HG03097 (cell line): ENCODE results near the gene SPDYC.

Source experiments
- ATAC-seq: cut with Tn5 transposase; IDR thresholded peaks from one replicate; pipeline ENCODE4 v1.9.1; 2021; ENCODE audit not compliant: unreplicated experiment, low FRiP score

SPDYC gene, protein sequence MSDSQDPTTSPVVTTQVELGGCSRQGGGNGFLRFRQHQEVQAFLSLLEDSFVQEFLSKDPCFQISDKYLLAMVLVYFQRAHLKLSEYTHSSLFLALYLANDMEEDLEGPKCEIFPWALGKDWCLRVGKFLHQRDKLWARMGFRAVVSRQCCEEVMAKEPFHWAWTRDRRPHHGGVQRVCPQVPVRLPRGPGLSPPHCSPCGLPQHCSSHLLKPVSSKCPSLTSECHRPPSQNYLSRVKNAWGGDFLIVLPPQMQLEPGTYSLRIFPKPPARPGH

DNA sequence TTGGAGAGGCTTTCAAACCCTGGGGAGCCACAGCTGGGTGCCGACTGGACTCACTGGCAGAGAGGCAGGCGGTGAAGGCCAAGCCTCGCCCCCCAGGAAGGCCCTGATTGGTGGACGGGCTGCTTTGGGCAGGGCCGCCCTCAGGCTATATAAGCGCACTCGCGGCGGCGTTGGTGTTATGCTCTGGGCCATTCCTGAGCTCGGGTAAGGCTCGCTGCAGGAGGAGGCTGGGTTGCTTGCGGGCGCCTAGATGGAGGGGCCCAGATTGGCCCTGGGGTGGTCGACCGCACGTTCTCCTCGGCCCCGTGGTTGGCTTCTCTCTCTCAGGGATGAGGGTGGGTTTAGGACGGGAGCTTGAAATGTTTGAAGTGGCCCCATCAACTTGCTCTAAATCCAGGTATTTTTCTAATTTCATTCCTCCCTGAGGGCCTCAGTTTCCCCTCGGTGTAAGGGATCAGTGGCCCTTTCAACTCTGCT is at the start of gene SPDYC:
Gene SPDYC (plus strand): TSS at position 176 of the 477 bp plus-strand sequence. CDS start 1,125 bp downstream, outside the sequence.
- ATAC-seq = no peak

DNA sequence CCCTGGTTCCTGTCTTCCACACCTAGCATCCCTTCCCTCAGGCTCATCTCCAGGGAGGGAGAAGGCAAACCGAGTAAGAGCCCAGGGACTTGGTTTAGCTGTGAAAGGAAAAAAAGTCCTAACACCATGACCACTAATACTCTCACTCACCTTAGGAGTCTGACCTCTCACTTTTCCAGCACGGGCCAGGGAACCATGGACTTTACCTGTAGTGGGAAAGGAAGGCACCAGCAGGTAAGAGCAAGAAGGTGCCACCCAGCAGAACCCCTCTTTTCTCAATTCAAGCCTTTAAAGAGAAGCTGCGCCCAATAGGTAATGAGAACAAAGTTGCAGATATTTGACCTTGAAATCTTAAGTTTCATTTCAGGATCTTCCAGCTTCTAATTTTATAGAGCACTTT is 49.2 kb upstream of the SPDYC start:
- no peak for ATAC-seq

DNA sequence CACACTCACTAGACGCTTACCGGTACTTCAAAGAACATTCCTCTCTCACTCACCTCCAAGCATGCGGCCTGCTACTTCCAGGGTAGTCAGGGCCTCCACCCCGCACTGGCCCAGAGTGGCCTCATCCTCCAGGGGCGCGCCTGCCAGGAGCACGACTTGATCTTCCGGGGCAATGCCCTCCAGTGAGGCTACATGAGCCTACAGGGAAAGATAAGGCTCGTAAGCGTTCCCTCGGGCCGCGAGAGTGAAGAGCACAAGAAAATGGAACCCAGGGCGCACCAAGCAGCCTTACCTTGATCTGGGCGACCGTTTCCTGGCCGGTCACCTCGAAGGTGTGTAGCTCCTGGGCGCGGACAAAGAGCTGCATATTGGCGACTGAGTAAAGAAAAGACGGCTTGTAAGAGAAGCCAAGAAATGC is 48.6 kb upstream of the SPDYC start:
- ATAC-seq = no peak

DNA sequence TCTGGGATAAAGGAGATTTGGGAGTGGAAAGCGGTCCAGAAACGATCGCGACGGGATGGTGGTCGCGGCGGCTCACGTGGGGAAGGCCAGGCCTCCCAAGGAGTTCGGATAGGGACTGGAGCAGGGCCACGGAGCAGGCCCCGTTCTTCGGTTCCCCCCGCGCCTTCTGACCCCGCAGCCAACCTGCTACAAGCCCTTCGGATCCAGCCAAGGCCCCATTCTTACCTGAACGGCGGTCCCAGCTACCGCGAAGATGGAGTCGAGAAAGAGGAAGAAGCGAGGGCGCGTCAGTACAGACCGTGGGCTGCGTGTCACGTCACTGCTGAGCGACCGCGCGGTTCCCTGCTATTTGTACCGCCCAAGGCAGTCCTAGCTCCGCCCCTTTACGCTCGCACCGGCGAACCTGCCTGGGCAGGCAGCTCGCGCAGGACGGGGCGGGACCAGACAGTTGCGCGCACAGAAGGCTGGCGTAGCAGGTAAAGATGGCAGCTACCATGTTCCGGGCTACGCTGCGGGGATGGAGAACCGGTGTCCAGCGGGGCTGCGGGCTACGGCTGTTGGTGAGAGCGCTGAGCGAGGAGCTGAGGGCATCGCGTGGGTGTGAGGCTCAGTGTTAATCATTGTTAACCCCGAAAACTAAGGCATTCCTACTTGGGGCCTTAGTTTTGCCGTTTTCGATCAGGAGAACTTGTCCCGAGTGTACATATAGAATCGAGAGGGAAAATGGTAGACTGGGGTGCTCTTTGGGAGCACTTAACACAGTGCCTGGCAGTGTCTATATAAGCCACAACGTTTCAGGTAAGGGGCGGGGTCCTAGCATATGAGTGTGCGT is 48.0 kb upstream of the SPDYC start, which contains the start of the genes FAU and MRPL49:
Gene FAU (minus strand): TSS at position 270 of the 832 bp plus-strand sequence. CDS start 321 bp downstream, outside the sequence.
Gene MRPL49 (plus strand): TSS at position 457 of the 832 bp plus-strand sequence. CDS start 26 bp downstream, at position 483.
- ATAC-seq = peak; percentile 60

DNA sequence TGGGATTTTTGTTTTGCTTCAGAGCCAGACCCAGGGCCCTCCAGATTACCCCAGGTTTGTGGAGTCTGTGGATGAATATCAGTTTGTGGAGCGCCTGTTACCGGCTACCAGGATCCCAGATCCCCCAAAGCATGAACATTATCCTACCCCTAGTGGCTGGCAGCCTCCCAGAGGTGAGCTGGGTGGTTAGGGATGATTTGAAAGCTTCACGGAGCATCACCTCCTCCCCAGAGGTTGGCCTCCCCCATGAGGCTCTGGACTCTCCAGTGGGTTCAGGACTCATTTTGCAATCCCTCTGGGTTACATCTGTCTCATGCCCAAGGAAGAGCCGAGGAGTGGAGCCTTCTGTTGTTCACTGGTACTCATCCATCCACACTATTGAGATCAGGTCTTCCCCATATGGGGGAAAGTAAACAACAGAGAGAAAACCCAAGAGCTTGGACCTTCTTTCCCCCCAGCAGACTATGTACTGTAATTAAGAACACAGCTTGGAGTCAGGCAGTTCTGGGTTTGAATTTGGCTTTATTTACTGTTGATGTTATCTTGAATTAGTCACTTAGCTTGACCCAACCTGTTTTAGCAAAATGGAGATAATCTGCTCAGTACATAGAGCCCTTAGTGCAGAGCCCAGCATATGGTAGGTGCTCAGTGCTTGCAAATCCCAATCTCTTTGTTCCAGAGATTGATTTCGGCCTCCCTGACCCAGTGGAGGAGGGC is 45.4 kb upstream of the SPDYC start:
- ATAC-seq = no peak

DNA sequence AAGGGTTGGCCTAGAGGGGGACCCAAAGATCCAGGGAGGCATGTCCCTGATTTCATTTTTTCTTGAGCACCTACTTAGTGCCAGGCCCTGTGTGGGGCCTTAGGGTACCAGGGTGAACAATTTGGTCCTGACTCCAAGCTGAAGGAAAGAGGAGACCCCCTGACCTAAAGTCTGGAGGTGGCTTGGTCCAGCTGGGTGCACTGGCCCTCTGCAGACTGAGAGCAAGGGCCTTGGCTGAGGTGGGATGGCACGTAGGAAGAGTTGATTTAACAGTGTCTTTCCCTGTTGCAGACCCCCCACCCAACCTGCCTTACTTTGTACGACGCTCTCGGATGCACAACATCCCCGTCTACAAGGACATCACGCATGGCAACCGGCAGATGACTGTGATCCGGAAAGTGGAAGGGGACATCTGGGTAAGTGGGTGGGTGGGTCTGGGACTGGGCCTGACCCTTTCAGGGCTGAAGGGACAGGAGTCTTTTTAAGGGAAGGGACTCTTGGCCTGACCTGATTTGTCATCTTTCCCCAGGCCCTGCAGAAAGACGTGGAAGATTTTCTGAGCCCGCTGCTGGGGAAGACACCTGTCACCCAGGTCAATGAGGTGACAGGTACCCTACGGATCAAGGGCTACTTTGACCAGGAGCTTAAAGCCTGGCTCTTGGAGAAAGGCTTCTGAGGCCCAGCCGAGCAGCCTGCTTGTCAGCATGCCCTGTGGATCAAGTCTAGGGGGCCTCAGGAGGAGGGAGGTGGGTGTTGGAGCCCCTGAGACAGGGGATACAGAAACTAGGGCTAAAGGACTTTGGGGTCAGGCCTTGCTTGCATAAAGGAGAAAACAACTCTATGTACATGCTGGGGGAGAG is 44.6 kb upstream of the SPDYC start:
- ATAC-seq = no peak

DNA sequence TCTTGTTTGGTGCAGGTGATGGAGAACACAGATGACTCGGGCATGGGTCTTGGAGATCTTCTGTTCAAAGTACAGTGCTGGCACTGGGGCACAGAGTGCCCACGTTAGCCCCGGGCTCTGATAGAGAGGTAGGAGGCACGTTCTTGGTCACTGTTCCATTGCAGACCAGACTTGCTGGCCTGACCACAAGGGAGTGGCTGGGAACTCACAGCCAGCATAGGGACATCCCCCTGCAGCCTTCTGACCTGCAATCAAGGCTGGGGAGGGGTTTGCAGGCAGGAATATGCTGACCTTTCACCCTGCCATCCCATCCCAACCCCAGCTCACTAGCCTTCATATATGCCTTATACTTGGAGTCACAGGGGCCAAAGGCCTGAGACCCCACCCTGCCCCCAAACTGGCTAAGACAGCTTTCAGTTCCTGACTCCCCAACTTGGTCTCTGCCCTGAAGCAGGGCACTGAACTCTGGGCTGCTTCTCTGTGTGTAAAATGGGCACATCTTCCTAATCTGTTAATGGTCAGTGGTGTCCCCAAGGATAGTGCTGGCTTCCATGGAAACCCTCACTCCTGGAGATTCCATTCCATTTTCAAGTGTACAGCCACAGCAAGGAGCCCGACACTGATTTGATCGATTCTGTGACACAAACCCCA is 43.3 kb upstream of the SPDYC start:
- no peak for ATAC-seq

DNA sequence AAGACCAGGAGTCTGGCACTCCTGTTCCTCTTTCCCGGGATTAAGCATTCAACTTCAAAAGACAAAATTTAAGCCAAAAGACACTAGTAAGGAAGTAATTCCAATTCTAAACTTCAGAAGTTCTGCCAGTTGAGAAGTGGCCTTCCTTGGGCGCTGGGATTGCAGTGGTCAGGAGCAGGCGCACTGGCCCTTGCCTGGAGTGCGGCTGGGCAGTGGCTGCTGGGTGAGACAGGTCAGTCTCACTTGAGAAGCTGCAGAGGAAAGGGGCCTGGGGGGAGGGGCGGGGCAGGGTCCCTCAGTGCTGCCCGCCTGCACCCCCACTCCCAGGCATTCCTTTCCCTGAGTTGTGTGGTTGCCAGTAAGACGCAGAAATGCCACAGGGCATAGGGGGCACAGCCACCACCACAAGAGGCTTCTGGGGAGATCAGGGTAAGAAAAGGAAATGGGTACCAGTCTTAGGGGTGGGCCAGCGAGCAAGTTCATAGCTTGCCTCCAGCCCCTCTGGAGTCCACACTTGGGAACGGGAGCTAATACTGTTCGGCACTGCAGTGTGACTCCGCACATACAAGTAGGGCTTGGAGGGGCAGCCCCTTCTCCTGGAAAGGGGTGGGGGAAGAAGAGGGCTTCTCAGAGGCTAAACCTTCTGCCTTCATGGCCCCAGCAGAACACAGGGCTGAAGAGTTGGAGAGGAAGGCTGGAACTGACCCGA is 42.4 kb upstream of the SPDYC start:
- no peak for ATAC-seq

DNA sequence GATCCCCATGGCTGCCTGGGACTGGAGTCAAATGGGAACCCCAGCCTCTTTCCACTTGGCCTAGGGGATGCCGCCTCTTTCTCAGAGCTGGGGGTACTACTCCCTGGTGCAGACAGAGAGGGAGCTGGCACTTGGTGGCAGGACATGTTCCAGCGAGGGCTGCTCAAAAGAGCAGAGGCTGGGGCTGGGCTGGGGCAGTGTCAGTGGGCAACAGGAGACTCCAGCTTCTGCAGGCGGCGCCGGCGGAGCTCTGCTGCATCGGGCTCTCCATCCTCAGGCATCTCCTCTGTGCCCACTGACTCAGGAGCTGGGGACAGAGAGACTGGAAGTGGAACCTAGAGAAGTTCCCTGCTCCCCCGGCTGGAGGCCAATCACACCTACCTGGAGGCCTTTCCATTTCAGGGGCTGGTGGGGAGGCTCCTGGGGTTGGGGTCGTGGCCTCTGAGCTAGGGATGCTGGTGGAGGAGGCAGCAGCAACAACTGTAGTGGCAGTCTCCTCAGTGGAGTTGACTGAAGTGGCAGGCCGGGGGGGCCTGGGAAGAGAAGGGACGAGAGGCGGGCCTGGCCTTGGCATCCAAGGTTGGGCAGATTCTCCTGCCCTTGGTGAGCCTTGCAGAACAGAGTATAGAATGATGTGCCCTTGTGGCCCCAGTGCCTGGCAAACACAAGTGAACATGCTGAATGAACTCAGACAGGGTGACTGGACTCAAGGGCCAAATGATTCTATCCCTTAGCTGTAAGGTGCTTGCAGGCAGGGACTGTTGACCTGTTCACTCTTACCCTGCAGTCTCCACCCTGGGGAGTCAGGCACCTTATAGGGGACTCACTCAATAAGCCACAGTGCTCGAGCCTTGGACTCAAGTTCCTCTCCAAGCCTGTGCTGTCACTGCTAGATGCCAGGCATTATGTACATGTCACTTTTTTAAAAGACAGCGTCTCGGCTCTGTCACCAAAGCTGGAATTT is 41.6 kb upstream of the SPDYC start:
- ATAC-seq = no peak

DNA sequence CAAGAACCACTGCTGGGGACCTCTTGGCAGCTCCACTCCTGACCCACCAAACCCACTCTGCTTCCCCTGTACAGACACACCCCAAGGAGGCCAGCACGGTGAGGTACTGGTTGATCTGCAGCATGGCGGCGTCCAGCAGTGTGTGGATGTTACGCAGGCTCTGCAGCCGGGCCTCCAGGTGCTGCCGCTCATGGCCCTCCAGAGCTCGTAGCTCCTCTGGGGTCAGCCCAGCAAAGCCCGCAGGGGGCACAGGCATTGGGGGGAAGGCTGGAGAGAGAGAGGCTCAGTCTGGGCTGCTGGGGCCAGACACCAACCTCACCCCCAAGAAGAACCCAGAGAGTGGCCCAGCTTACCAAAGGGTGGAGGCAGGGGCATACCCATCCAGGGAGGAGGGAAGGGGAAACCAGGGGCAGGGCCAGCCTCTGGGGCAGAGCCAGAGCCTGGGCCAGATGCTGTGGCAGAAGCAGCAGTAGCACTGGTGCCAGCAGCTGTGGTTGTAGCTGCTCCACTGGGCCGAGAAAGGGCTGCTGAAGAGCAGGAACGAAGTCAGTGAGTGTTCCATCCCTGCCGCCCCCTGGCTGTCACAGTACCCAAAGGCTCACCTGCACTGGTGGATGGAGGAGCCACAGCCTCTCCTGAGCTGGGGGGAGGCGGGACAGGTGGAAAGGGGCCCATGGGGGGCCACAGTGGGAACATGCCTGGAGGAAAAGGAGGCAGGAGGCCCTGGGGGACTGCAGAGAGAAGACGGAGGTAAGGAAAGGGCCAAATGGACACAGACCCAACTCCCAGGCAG is 40.2 kb upstream of the SPDYC start:
- ATAC-seq = no peak

DNA sequence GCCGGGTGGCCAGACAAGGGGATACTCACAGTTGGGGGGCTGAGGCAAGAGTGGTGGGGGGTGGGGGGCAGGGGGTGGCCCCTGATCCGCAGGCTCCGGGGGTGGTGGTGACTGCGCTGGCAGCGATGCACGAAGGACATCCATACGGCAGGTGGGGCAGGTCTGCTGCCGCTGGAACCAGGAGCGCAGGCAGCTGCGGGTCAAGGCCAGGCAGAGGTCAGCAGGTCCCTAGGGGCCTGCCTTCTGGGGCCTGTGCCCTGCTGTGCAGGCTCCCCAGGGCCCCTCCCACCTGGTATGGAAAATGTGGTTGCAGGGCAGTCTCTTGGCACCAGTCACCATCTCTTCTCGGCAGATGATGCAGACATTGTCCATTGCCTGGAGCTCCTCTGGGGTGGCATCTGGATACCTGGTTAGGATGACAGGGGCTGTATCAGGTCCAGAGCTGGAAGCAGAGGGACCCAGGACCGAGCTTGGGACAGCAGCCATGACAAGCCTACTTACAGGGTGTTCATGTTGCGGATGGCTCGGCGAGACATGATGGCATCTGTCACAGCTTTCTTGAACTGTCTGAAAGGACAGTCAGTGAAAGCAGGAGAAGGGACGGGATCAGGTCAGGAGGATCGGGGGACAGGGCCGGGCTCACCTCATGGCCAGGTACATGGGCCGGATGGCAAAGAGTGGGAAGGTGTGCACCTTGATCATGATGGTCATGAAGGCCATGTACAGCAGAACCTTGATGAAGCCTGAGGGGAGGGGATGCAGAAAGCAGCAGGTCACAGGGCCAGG is 39.2 kb upstream of the SPDYC start:
- no peak for ATAC-seq

DNA sequence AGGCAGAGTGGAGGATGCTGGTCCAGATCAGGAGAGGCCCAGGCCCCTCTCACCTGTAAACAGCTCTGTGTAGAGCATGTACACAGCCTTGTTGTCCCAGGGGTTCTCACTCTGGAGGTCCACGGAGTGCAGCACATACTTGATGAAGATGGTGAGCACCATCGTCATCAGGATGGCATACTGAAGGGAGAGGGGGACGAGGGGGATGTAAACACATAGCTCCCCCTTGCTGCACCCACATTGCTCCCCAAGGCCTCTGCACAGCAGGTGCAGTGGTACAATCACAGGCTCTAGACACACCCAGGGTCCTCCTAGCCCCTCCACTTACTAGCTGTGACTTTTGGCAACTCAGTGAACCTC is 38.6 kb upstream of the SPDYC start:
- ATAC-seq = no peak

DNA sequence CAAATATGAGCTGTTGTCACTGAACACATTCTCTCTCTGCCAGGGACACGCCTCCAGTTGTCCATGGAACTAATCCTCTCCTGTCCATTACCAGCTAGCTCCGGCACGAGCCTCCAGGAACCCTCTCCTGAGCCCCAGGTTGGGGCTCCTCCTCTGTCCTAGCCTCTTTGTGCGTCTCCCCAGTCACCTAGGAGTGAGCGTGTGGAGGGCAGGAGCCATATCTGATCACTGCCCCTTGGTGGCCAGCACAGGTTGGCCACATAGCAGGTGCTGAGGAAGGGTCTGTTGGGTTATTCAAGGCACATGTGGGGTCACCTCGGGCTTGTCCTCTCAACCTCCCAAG is 38.2 kb upstream of the SPDYC start:
- no peak for ATAC-seq

DNA sequence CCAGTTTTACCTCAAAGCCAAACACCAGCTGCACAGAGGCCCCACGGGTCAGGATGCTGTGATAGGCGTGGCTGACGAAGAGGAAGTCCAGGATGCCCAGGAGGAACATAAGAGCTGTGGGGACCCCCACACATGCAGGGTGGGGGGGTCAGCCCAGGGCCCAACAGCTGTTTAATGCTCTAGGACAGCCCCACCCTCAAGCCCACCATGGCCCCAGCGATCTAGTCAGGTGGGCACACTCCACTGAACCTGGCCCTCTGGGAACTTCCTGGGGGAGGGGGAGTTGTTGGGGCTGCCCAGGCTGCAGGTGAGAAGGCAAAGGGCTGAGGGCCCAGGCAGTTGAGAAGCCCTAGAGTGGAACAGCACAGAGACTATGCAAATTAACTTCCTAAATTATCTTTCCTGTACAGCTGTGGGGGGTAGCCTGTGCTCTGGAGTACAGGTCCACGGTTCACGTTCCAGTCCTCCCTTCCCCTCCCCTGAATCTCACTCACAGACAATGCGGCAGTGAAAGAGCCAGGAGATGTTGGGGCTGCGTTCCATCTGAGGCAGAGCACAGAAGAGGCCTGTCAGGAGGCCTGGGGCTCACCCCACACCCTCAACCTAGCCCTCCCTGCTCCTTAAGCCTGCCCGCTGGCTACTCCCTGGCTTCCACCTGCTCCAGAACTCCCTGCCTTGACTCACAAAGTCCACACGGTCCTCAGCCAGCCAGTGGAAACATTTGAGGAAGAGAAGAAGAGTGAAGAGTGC is 37.6 kb upstream of the SPDYC start:
- no peak for ATAC-seq

DNA sequence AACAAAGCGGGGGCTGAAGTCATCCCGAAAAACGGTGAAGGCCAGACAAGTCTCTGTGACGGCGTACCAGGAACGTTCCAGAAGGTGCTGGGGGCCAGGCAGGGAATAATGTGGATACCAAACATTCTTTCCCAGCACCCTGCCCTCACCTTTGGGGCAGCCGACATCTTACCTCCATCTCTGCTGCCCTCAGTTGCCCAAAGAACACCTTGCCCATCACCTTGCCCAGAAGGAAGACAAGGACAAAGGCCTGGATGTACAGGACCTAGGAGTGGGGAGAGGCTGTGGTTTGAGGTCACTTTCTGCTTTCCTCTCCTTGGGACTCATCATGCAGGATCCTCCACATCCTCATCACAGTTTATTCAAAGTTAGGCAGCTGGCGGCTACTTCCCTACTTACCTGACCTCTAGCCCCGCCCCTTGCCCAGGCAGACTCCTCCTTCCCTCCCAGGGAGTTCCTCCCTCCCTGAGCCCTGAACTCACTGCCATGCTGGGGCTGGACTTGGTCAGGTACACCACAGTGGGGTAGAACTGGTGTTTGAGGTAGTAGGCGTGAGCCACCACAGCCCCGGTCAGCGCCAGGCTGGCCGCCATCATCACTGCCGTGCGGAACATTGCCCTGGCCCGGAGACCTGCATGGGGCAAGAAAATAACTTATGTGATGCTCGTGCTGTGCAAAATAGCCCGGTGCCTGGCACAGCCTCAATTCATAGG is 36.9 kb upstream of the SPDYC start:
- ATAC-seq = no peak
